GM21390 (cell line): Measurements from ENCODE around the gene DLG1.

Experiments used
- ATAC-seq: cut with Tn5 transposase; IDR thresholded peaks from one replicate; pipeline ENCODE4 v1.9.1; 2021; ENCODE audit not compliant: unreplicated experiment

DLG1 gene

DNA sequence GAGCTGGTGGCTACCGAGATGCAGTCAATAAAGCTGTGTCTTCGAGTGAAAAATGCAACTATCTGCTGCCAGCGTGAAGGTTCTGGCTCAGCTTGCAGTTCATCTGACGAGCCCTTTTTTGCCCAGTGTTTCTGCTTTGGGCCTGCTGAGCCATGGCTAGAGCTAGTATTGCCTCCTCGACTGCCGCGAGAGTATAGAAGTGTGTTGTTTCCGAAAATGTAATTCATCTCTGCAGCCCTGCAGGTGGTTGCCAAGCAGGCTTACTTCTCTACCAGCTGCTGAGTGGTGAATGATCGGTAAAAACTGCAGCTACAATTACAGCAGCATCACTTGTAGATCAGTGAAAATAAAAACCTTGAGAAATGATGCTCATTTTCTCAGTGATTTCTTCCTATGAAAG, 114.8 kb downstream of the DLG1 start:
- ATAC-seq, result no peak

GRCh38 chr3:197181741-197182140, 116.7 kb downstream of the DLG1 start:
- ATAC-seq, result no peak

DNA sequence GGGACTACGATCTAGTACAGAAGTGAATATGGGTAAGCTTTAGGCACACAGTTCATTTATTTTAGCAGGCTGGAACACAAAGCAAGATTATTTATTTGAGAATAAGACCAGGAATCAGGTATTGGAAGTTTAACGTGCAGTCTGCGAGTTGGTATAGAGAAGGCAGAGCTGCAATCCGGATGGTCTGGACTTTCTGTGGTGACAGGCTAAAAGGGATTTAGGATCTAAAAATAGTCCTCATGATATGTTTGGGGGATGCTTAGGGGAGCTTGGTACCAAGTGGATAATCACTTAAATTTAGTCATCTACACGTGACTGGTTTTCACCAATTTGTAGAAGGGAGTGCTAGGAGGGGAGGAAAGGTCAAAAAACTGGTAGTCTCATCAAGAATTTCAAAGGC, 119.4 kb downstream of the DLG1 start:
- no peak for ATAC-seq

DNA sequence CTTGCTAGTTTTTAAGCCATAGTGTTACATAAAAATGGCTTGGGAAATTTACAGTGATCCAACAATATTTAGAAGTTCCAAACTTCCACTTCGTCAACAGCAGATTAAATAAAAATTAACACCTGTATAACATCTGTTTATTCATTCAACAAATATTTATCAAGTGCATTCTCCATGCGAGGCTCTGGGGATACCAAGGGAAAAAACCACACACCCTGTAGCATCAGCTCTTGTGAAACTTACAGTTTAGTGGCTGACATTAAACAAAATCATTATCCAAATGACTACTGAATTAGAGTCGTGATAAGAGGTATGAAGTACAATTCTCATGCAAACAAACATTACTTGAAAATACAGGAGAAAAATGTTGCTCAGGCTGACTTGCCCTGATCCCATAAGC, 122.9 kb downstream of the DLG1 start:
- no peak for ATAC-seq

- ATAC-seq, result no peak
These were observed 123.5 kb downstream of the DLG1 start for GRCh38 chr3:197174927-197175326.

- no peak for ATAC-seq
These were observed 124.8 kb downstream of the DLG1 start for GRCh38 chr3:197173620-197174019.

- ATAC-seq, result no peak
These were observed 126.8 kb downstream of the DLG1 start for GRCh38 chr3:197171481-197172067.

DNA sequence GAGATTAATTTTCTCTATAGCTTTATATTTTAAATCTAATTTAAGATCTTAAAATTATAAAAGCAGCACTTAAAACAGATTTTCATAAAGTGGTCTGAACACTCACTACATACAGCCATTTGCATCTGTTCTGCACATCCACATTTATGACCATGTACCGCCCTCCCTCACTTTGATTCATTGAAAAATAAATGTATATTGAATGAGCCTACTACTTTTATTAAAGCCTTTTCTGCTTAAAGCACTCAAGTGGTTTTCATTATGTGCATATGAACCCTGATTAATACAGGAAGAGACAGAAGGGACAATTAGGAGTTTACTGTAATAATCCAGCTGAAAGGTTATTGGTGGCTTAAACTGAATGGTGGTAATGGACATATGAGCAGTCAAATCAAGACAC, 129.4 kb downstream of the DLG1 start:
- no peak for ATAC-seq

DNA sequence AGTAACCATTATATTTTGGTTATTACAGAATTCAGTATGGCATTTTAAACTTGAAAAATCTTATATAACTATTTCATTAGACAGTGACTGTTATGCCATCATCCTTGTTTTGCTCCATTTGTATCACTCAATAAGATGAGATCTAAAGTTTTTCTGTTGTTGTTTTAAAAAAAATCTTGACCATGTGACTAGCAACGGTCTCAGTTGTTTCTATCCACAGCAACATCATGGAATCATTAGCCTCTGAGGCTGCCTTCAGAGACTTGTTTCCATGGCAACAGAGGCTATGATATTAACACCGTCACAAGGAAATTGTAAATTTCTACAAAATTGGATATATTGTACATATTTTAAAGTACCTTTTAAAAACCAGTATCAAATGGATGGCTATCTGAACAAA, 129.8 kb downstream of the DLG1 start:
- no peak for ATAC-seq

DNA sequence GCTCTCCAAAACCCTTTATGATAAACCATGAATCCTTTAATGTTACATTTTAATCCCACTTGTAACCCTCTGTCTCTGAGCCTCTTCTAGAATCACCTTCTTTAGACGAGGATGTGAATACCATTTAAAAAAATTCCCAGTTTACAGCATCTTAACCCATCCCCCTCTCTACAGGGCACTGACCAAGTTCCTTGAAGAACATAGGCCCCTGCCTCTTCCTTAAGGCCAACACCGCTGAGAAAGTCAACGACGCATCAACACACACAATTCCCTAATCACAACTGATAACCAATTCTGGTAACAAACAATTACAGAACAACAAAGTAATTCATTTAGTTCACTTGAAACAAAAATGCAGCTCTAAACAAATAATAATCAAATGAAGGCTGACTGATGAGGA, 130.3 kb downstream of the DLG1 start:
- ATAC-seq, result no peak

GRCh38 chr3:197167549-197167948, 130.9 kb downstream of the DLG1 start:
- ATAC-seq, result no peak

GRCh38 chr3:197165890-197166289, 132.5 kb downstream of the DLG1 start:
- no peak for ATAC-seq

DNA sequence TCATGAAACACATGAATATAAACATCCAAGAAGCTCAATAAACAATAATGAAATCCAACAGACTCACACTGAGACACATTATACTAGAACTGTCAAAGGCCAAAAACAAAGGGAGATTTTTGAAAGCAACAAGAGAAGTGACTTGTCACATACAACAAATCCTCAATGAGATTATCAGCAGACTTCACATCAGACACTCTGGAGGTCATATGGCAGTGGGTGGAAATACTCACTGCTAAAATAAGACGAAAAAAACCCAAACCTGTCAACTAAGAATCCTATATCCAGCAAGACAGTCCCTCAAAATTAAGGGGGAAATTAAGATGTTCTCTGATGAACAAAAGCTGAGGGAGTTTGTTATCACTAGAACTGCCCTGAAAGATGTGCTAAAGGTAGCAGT, 143.4 kb downstream of the DLG1 start:
- no peak for ATAC-seq

GRCh38 chr3:197151580-197151979, 146.8 kb downstream of the DLG1 start:
- no peak for ATAC-seq

DNA sequence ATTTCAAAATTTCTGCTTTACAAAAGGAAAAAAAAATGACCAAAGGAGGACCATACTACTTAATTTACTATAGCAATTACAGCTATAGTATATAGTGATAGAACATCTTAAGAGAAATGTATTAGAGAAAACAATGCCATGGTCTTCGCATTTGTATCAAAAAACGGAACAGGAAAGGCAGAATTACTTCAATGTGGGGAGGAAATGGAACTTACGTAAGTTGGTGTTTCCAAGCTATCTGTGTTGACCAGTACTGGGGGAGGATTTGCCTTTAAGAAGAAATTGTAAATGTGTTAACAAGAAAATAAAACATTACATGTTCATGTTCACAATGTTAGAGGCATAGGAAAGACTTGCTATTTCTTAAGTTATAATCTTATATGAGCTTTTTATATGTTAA, 148.9 kb downstream of the DLG1 start:
- ATAC-seq, result no peak

DNA sequence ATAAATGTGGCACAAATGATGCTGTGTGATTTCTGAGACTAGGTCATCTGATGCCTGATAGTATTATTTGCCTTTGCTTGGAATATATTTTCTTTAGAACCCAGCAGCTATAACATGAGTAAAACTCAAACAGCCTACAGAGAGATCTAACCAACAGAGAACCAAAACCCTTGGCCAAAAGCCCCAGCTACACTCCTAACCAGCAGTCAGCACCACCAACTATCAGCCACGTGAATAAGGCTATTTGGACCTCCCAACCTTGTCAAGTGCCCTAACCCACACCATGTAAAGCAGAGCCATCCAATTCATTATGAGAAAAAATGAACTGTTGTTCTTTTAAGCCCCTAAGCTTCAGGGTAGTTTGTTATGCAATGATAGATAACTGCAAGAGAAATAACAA, 154.2 kb downstream of the DLG1 start:
- no peak for ATAC-seq

DNA sequence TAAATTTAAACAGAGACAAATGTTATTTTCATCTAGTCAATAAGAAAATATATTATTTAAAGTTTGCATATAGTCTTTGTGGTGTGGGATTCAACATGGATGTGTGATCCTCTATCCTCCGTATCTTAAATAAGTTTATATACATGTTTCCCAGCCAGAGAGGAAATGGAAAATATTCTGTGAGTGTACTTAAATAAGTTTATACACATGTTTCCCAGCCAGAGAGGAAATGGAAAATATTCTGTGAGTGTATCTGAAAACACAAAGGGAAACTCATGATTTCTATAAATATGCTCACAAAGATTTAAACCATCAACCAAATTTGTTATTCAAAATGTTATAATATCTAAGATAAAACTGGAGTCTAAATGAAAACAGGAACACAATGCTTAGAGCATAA, 158.8 kb downstream of the DLG1 start:
- no peak for ATAC-seq

DNA sequence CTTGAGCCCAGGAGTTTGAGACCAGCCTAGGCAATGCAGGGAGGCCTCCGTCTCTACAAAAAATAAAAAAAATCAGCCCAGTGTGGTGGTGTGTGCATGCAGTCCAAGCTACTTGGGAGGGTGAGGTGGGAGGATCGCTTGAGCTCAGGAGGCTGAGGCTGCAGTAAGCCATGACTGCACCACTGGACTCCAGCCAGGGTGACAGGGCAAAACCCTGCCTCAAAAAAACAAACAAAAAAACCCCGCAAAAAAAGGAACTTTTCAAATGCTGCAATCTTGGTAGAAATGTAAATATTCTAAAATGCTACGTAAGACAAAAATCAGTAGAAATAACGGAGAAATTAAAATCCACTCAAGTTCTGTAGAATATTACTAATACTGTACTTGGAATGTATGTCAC, 160.7 kb downstream of the DLG1 start:
- no peak for ATAC-seq

- no peak for ATAC-seq
These were observed 161.7 kb downstream of the DLG1 start for GRCh38 chr3:197136744-197137143.

DNA sequence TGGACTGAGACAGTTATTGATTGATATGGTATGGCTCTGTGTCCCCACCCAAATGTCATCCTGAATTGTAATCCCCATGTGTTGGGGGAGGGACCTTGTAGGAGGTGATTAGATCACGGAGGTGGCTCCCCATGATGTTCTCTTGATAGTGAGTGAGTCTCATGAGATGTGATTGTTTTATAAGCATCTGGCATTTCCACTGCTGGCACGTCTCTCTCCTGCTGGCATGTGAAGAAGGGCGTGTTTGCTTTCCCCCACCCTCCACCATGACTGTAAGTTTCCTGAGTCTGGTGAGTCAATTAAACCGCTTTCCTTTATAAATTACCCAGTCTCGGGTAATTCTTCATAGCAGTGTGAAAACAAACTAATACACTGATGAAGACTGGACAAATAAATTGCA, 163.2 kb downstream of the DLG1 start:
- no peak for ATAC-seq

DNA sequence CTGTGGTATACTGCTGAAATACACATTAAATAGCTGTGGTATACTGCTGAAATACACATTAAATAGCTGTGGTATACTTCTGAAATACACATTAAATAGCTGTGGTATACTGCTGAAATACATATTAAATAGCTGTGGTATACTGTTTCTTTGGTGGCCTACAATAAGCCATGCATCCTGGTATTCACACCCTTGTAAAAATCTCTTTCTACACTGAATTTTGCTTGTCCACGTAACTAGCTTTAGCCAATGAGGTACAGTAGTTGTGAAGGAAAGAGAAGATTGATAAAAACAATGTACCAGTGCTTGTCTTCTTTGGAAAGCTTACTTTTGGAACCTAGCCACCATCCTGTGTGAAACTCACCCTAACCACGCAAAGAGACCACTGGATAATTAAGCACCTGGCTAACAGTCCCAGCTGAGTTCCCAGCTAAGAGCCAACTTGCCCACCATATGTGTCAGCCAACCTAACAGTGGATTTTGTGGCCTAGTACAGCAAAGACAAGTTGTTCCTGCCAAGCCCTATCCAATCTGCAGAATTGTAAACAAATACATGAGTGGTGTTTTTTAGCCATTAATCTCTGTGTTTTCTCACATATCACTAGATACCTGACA, 165.4 kb downstream of the DLG1 start:
- ATAC-seq, result no peak

- no peak for ATAC-seq
These were observed 172.8 kb downstream of the DLG1 start for GRCh38 chr3:197125636-197126035.

DNA sequence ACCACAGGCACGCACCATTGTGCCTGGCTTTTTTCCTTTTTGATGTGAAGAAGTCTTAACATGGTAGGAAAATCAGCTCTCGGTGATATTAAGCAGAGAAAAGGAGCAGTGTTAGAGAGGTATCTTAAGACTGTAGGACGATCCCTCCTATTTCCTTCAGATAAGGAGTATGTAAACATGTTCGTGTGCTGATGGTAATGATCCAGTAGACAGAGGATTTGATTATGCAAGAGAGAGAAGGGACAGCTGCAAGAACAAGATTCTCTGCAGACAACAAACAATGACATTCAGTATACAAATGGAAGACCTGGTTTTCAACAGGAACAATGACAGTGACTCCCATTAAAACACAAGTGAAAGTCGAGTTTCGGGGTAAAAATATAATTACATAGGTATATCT, 173.7 kb downstream of the DLG1 start:
- ATAC-seq, result no peak
